Gastroesophageal sphincter (tissue), 4 donors: ENCODE measurements around the gene CFAP157. TPM values are rescaled to one million over a fixed set of nuclear protein-coding genes. Genes with fewer than 3 reads are reported as not detected.

Experiments used
- ATAC-seq: fragments of 150-250 bp; one replicate; pipeline ENCODE4 v1.9.1; 2016; ENCODE audit warnings: mild to moderate bottlenecking, moderate library complexity
- H3K27ac ChIP-seq, 4 donors: fragments of 200-600 bp; sonication (generic) in 3 of 4; 1 replicate in 3 of 4; 2 replicates in 1 of 4; pipeline ENCODE4 v1.5.1; 2016 to 2019
- H3K27me3 ChIP-seq: fragments of 200-600 bp; sonication (generic); one replicate; pipeline ENCODE4 v1.5.1; 2019
- H3K36me3 ChIP-seq, 2 donors: fragments of 200-600 bp; sonication (generic); one replicate each; pipeline ENCODE4 v1.5.1; 2019; ENCODE audit warnings: control low read depth in 1 of 2
- H3K4me1 ChIP-seq, 3 donors: fragments of 200-600 bp; sonication (generic); 1 replicate in 2 of 3; 2 replicates in 1 of 3; pipeline ENCODE4 v1.5.1; 2016 to 2019; ENCODE audit warnings: control low read depth in 2 of 3
- H3K4me3 ChIP-seq, 2 donors: fragments of 200-600 bp; sonication (generic); one replicate each; pipeline ENCODE4 v1.5.1; 2019; ENCODE audit warnings: mild to moderate bottlenecking in 1 of 2, moderate library complexity in 1 of 2
- H3K9me3 ChIP-seq, 3 donors: fragments of 200-600 bp; sonication (generic); one replicate each; pipeline ENCODE4 v1.5.1; 2017 to 2019; ENCODE audit warnings: control low read depth in 2 of 3
- CTCF ChIP-seq, 4 experiments: fragments of 200-600 bp in 2 of 4; fragments of 450-650 bp in 2 of 4; sonication (generic) in 1 of 4; IDR thresholded peaks; one replicate each; pipeline ENCODE4 v1.5.1; 2017 to 2019; ENCODE audit warnings: antibody characterized with exemption in 4 of 4, mild to moderate bottlenecking in 2 of 4, moderate library complexity in 2 of 4
- EP300 ChIP-seq: sonication (generic); formaldehyde crosslinking; IDR thresholded peaks from one replicate; pipeline ENCODE4 v1.6.1; 2017; ENCODE audit warnings: antibody characterized with exemption, mild to moderate bottlenecking
- POLR2A ChIP-seq, 2 donors: fragments of 450-650 bp; IDR thresholded peaks; one replicate each; pipeline ENCODE4 v1.6.1; 2017; ENCODE audit warnings: antibody characterized with exemption in 2 of 2, mild to moderate bottlenecking in 2 of 2, moderate library complexity in 1 of 2
- POLR2AphosphoS5 ChIP-seq: sonication (generic); formaldehyde crosslinking; IDR thresholded peaks from one replicate; pipeline ENCODE4 v1.6.1; 2017; ENCODE audit warnings: antibody characterized with exemption
- WGBS, 2 donors: methylation state at CpG; one replicate each; pipeline ENCODE4 v1.1.5; 2018; ENCODE audit warnings: low coverage in 1 of 2; 5-methylcytosine and 5-hydroxymethylcytosine counted together
- total RNA-seq, 4 donors: library from RNA; depleted of rRNA; stranded (reverse); fragments of >200 nt; gene quantifications; one replicate each; pipeline ENCODE4 v1.1.0, GENCODE V29; 2016

CFAP157 gene
- total RNA-seq, 4 donors from 2014 or later = 0.31 TPM; not detected in 3

GRCh38 chr9:127692071-127692470, 14.7 kb upstream of the CFAP157 start:
- Histone ChIP-seq H3K27ac (no peak overlapping the region), H3K9me3 (no peaks in the 10 kb centered on the region), H3K36me3 (peaks cover 0 to 72% of the 10 kb centered on the region in 2 donors), H3K4me1 (no peaks in the 10 kb centered on the region), H3K4me3 (no peak overlapping the region), H3K27me3 (no peaks in the 10 kb centered on the region)
- no peak for TF ChIP-seq EP300
- TF ChIP-seq CTCF (IDR thresholded peaks at IDR 0.05) = no peak
- no peak for TF ChIP-seq POLR2AphosphoS5
- no peak for TF ChIP-seq POLR2A (IDR thresholded peaks at IDR 0.05)
- 74 to 86% methylated on average over 16 to 20 of the region's 20 CpGs for WGBS, 2 donors
- ATAC-seq = no peak

- no peaks in the 10 kb centered on the region for H3K27me3 ChIP-seq
- no peak for ATAC-seq
- no peak overlapping the region for H3K27ac ChIP-seq
- H3K9me3 ChIP-seq = no peaks in the 10 kb centered on the region
- TF ChIP-seq POLR2A (IDR thresholded peaks at IDR 0.05) (no peak), POLR2AphosphoS5 (no peak), EP300 (no peak), CTCF (IDR thresholded peaks at IDR 0.05) (no peak)
- H3K36me3 ChIP-seq = peaks cover 0 to 61% of the 10 kb centered on the region in 2 donors
- H3K4me1 ChIP-seq = no peaks in the 10 kb centered on the region
- 76 to 100% methylated on average over 4 to 7 of the region's 10 CpGs for WGBS, 2 donors
- no peak overlapping the region for H3K4me3 ChIP-seq
These were observed 13.6 kb upstream of the CFAP157 start for GRCh38 chr9:127693143-127693542.

GRCh38 chr9:127693697-127694096, 13.1 kb upstream of the CFAP157 start:
- peaks cover 0 to 55% of the 10 kb centered on the region in 2 donors for H3K36me3 ChIP-seq
- TF ChIP-seq EP300 (no peak), CTCF (IDR thresholded peaks at IDR 0.05) (no peak), POLR2A (IDR thresholded peaks at IDR 0.05) (no peak), POLR2AphosphoS5 (no peak)
- no peaks in the 10 kb centered on the region for H3K27me3 ChIP-seq
- H3K4me3 ChIP-seq = no peak overlapping the region
- no peaks in the 10 kb centered on the region for H3K9me3 ChIP-seq
- no peak overlapping the region for H3K27ac ChIP-seq
- peaks cover 0 to 5% (median 0%) of the 10 kb centered on the region in 3 donors for H3K4me1 ChIP-seq
- 97 to 100% methylated on average over 4 of the region's 4 CpGs for WGBS, 2 donors
- no peak for ATAC-seq

GRCh38 chr9:127694890-127695720, 11.7 kb upstream of the CFAP157 start:
- no peak overlapping the region for H3K27ac ChIP-seq
- H3K4me1 ChIP-seq = peaks cover 0 to 19% (median 3%) of the 10 kb centered on the region in 3 donors
- no peaks in the 10 kb centered on the region for H3K27me3 ChIP-seq
- TF ChIP-seq POLR2A (IDR thresholded peaks at IDR 0.05) (no peak), EP300 (no peak), CTCF (IDR thresholded peaks at IDR 0.05) (no peak), POLR2AphosphoS5 (no peak)
- peaks cover 0 to 41% of the 10 kb centered on the region in 2 donors for H3K36me3 ChIP-seq
- ATAC-seq = no peak
- no peak overlapping the region for H3K4me3 ChIP-seq
- 63% methylated on average over 4 to 7 of the region's 9 CpGs for WGBS, 2 donors
- H3K9me3 ChIP-seq = no peaks in the 10 kb centered on the region

- WGBS, 2 donors = 64 to 74% methylated on average over 3 to 4 of the region's 5 CpGs
- TF ChIP-seq EP300 (no peak), CTCF (IDR thresholded peaks at IDR 0.05) (no peak), POLR2A (IDR thresholded peaks at IDR 0.05) (no peak)
- Histone ChIP-seq H3K36me3 (peaks cover 0 to 20% of the 10 kb centered on the region in 2 donors), H3K4me3 (no peak overlapping the region), H3K4me1 (peaks cover 0 to 21% (median 3%) of the 10 kb centered on the region in 3 donors), H3K27me3 (no peaks in the 10 kb centered on the region), H3K27ac (peak overlapping the region in 1 of 4 donors; percentile 14), H3K9me3 (no peaks in the 10 kb centered on the region)
- no peak for ATAC-seq
These were observed 9.2 kb upstream of the CFAP157 start for GRCh38 chr9:127697575-127697974.
